Caco-2 (cell line): ENCODE results near the gene PTDSS2. TPM values are rescaled to one million over a fixed set of nuclear protein-coding genes. Genes with fewer than 3 reads are reported as not detected.

Source experiments
- total RNA-seq: library from RNA; stranded (reverse); gene quantifications from 2 replicates; pipeline ENCODE4 v1.2.3, GENCODE V29; 2022

PTDSS2 gene
- total RNA-seq, 1 experiment from 2014 or later: 44.3 TPM

Other genes starting within 250 kb of the PTDSS2 start
- gene BET1L, start 242.9 kb upstream of the PTDSS2 start, total RNA-seq: 56.8 and 57.4 TPM in 2 replicates
- gene RIC8A, start 242.6 kb upstream of the PTDSS2 start, total RNA-seq: 97.1 and 111 TPM in 2 replicates
- 24.6 and 26.0 TPM in 2 replicates for gene SIRT3, start 213.9 kb upstream of the PTDSS2 start, total RNA-seq
- 162 and 172 TPM in 2 replicates for gene PSMD13, start 213.3 kb upstream of the PTDSS2 start, total RNA-seq
- gene NLRP6, start 171.9 kb upstream of the PTDSS2 start, total RNA-seq: not detected in 2 replicates
- 59.6 and 66.5 TPM in 2 replicates for gene PGGHG, start 161.2 kb upstream of the PTDSS2 start, total RNA-seq
- not detected in 2 replicates for gene IFITM5, start 150.8 kb upstream of the PTDSS2 start, total RNA-seq
- 7.0 and 7.3 TPM in 2 replicates for gene IFITM2, start 142.5 kb upstream of the PTDSS2 start, total RNA-seq
- gene IFITM1, start 136.2 kb upstream of the PTDSS2 start, total RNA-seq: 3.0 and 3.2 TPM in 2 replicates
- 6.9 and 12.4 TPM in 2 replicates for gene IFITM3, start 129.4 kb upstream of the PTDSS2 start, total RNA-seq
- 30.7 and 35.6 TPM in 2 replicates for gene B4GALNT4, start 80.8 kb upstream of the PTDSS2 start, total RNA-seq
- gene PKP3, start 56.1 kb upstream of the PTDSS2 start, total RNA-seq: 143 and 149 TPM in 2 replicates
- 119 and 124 TPM in 2 replicates for gene SIGIRR, start 35.3 kb upstream of the PTDSS2 start, total RNA-seq
- 85.5 and 92.6 TPM in 2 replicates for gene ANO9, start 8.3 kb upstream of the PTDSS2 start, total RNA-seq
- 134 and 136 TPM in 2 replicates for gene RNH1, start 57.0 kb downstream of the PTDSS2 start, total RNA-seq
- 60.2 and 69.0 TPM in 2 replicates for gene HRAS, start 85.3 kb downstream of the PTDSS2 start, total RNA-seq
- 4.3 and 4.4 TPM in 2 replicates for gene LRRC56, start 87.2 kb downstream of the PTDSS2 start, total RNA-seq
- gene LMNTD2, start 110.5 kb downstream of the PTDSS2 start, total RNA-seq: 11.9 and 13.8 TPM in 2 replicates
- 61.1 and 65.5 TPM in 2 replicates for gene RASSF7, start 110.7 kb downstream of the PTDSS2 start, total RNA-seq
- 43.9 and 46.8 TPM in 2 replicates for gene PHRF1, start 126.2 kb downstream of the PTDSS2 start, total RNA-seq
- 27.2 and 31.2 TPM in 2 replicates for gene IRF7, start 165.7 kb downstream of the PTDSS2 start, total RNA-seq
- gene CDHR5, start 174.7 kb downstream of the PTDSS2 start, total RNA-seq: 30.2 and 42.0 TPM in 2 replicates
- gene SCT, start 176.9 kb downstream of the PTDSS2 start, total RNA-seq: not detected in 2 replicates
- 1.0 and 1.1 TPM in 2 replicates for gene DRD4, start 187.0 kb downstream of the PTDSS2 start, total RNA-seq
- gene DEAF1, start 244.9 kb downstream of the PTDSS2 start, total RNA-seq: 50.6 and 56.6 TPM in 2 replicates
- 70.3 and 74.7 TPM in 2 replicates for gene TMEM80, start 245.5 kb downstream of the PTDSS2 start, total RNA-seq